Spleen (tissue), 11 donors: Measurements from ENCODE around the gene SETD1A. TPM values are rescaled to one million over a fixed set of nuclear protein-coding genes. Genes with fewer than 3 reads are reported as not detected.

ENCODE experiments used
- DNase-seq: peaks from one replicate; pipeline ENCODE4 v3.0.0-alpha.2; 2020
- H3K27ac ChIP-seq, 8 donors: fragments of 200-600 bp; sonication (generic) in 7 of 8; 1 replicate in 4 of 8; 2 replicates in 4 of 8; pipeline versions ENCODE4 v1.5.0 to v1.8.0; 2016 to 2021; ENCODE audit warnings: inconsistent platforms in 4 of 8, mild to moderate bottlenecking in 4 of 8, moderate library complexity in 1 of 8
- H3K27me3 ChIP-seq, 7 donors: fragments of 200-600 bp; sonication (generic) in 6 of 7; replicated peaks in 1 of 7; 1 replicate in 4 of 7; 2 replicates in 3 of 7; pipeline versions ENCODE4 v1.5.0 to v1.8.0; 2016 to 2021; ENCODE audit warnings: inconsistent platforms in 3 of 7, mild to moderate bottlenecking in 1 of 7
- H3K36me3 ChIP-seq, 6 donors: fragments of 200-600 bp; sonication (generic) in 5 of 6; 1 replicate in 4 of 6; 2 replicates in 2 of 6; pipeline versions ENCODE4 v1.5.0 to v1.8.0; 2016 to 2021; ENCODE audit warnings: inconsistent platforms in 2 of 6
- H3K4me1 ChIP-seq, 6 donors: fragments of 200-600 bp; sonication (generic) in 5 of 6; 1 replicate in 3 of 6; 2 replicates in 3 of 6; pipeline versions ENCODE4 v1.5.0 to v1.8.0; 2016 to 2021; ENCODE audit warnings: inconsistent platforms in 3 of 6
- H3K4me3 ChIP-seq, 8 donors: fragments of 200-600 bp; sonication (generic) in 7 of 8; 1 replicate in 4 of 8; 2 replicates in 4 of 8; pipeline versions ENCODE4 v1.5.0 to v1.8.0; 2016 to 2021; ENCODE audit warnings: inconsistent platforms in 4 of 8, mild to moderate bottlenecking in 4 of 8, moderate library complexity in 2 of 8
- H3K9me3 ChIP-seq, 8 donors: fragments of 200-600 bp; sonication (generic) in 7 of 8; 1 replicate in 4 of 8; 2 replicates in 4 of 8; pipeline versions ENCODE4 v1.5.0 to v1.8.0; 2016 to 2021; ENCODE audit warnings: inconsistent platforms in 4 of 8
- CTCF ChIP-seq, 11 experiments: fragments of 200-600 bp in 7 of 11; fragments of 450-650 bp in 4 of 11; sonication (generic) in 4 of 11; IDR thresholded peaks in 8 of 11; conservative IDR thresholded peaks in 3 of 11; 1 replicate in 7 of 11; 2 replicates in 4 of 11; pipeline versions ENCODE4 v1.4.0 to v1.8.0; 2016 to 2021; ENCODE audit warnings: antibody characterized with exemption in 11 of 11, inconsistent platforms in 4 of 11, mild to moderate bottlenecking in 1 of 11
- POLR2A ChIP-seq, 3 donors: fragments of 450-650 bp; IDR thresholded peaks; one replicate each; pipeline ENCODE4 v1.5.1; 2017; ENCODE audit warnings: antibody characterized with exemption in 3 of 3, mild to moderate bottlenecking in 1 of 3
- POLR2AphosphoS5 ChIP-seq, 3 donors: sonication (generic); formaldehyde crosslinking; IDR thresholded peaks; one replicate each; pipeline ENCODE4 v1.5.1; 2017; ENCODE audit warnings: antibody characterized with exemption in 3 of 3
- WGBS, 5 donors: extraction: QIAGEN DNeasy Blood & Tissue Kit in 3 of 5; methylation state at CpG; one replicate each; pipeline versions ENCODE4 v1.1.5 to v1.1.7; 2013 to 2018; 5-methylcytosine and 5-hydroxymethylcytosine counted together
- intact Hi-C: fragments of 100-400 bp; cut with DNase I; formaldehyde crosslinking; loops from one replicate; pipeline ENCODE4 v1.15.0; 2023; ENCODE audit warnings: low total_unique reads
- polyA plus RNA-seq, 3 donors: library from polyadenylated mRNA; stranded (reverse); fragments of 200-250 nt; gene quantifications; one replicate each; pipeline ENCODE4 v1.2.1, GENCODE V29; 2013
- total RNA-seq, 7 donors: library from RNA; depleted of rRNA in 3 of 7; stranded (reverse); fragments of >200 nt in 3 of 7; fragmentation: NEBNext Ultra II Directional in 4 of 7; extraction: Animal tissue kit (Norgen Biotek cat#: 25700) in 4 of 7; gene quantifications; one replicate each; pipeline versions ENCODE4 v1.1.0 to v1.2.1, GENCODE V29; 2016 to 2021
- donor health status: healthy with polysubstance abuse.
- donor health status: DM: no; HTN: no; CAD: no; lungs with moderate emphysema.
- donor health status: DM: no; HTN: no; CAD: no.
- donor health status: Bipolar disorder and iron deficiency.
- donor health status: healthy.
- donor health status: DM: no; HTN: no; CAD: no.
- donor health status: DM: yes; HTN: yes; CAD: no.

Gene SETD1A
- total and polyA plus RNA-seq, 10 donors, result 4.8 to 24.9 (median 14.7) TPM

DNA sequence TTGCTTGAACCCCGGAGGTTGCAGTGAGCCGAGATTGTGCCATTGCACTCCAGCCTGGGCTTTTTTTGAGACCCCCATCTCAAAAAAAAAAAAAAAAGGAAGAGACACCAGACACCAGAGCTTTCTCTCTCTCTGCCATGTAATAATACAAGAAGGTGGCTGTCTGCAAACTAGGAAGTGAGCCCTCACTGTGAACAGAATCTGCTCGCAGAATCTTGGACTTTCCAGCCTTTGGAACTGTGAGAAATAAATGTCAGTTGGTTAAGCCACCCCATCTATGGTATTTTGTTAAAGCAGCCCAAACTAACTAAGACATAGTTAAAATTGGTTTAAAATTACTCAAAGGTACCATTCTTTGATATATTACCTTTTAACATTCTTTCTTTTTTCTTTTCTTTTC lies 63.0 kb downstream of the SETD1A start:
- peaks cover 0 to 26% (median 12%) of the 10 kb centered on the region in 6 donors for H3K4me1 ChIP-seq
- TF ChIP-seq CTCF (IDR thresholded peaks at IDR 0.05 in 8 of 11, conservative IDR thresholded peaks at IDR 0.05 in 3 of 11) (no peak), POLR2A (IDR thresholded peaks at IDR 0.05) (no peak), POLR2AphosphoS5 (IDR thresholded peaks at IDR 0.05) (no peak)
- no peak overlapping the region for H3K27ac ChIP-seq
- no peak overlapping the region for H3K4me3 ChIP-seq
- H3K9me3 ChIP-seq, result no peaks in the 10 kb centered on the region
- intact Hi-C loops, result no loop called here
- no peaks in the 10 kb centered on the region for H3K36me3 ChIP-seq
- no peak for DNase-seq
- 88 to 93% (median 92%) methylated on average over 3 of the region's 3 CpGs for WGBS, 5 donors
- H3K27me3 ChIP-seq, result peaks cover 0 to under 1% (median 0%) of the 10 kb centered on the region in 7 donors

DNA sequence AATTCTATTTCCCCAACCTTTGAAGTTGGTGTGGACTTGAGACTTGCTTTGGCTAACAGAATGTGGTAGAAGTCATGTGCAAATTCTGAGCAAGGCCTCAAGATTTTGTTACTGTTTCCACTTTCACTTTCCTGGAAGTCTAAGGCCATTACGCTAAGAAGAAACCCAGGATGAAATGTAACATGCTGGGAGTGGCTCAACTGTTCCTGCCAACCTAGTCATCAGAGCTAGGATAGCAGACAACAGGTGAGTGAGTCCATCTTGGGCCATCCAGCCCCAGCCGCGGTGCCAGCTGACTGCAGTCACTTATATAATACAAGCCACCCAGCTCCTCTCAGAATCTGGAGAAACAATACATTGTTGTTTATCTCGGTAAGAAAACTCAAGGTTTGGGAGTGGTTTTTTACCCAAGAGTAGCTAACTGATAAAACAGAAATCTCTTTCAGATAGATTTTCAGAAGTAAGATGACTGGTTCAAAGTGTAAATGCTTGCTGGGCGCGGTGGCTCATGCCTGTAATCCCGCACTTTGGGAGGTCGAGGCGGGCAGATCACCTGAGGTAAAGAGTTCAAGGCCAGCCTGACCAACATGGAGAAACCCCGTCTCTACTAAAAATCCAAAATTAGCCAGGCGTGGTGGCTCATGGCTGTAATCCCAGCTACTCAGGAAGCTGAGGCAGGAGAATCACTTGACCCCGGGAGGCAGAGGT lies 65.1 kb downstream of the SETD1A start:
- no peak for DNase-seq
- TF ChIP-seq POLR2AphosphoS5 (IDR thresholded peaks at IDR 0.05), result peak in 2 of 3 donors; percentile 30 to 47
- TF ChIP-seq CTCF (IDR thresholded peaks at IDR 0.05 in 8 of 11, conservative IDR thresholded peaks at IDR 0.05 in 3 of 11), result no peak
- WGBS, 5 donors, result 63 to 83% (median 78%) methylated on average over 12 of the region's 12 CpGs

GRCh38 chr16:31023252-31023602 lies 65.7 kb downstream of the SETD1A start:
- TF ChIP-seq POLR2AphosphoS5 (IDR thresholded peaks at IDR 0.05) (no peak), POLR2A (IDR thresholded peaks at IDR 0.05) (no peak), CTCF (IDR thresholded peaks at IDR 0.05 in 8 of 11, conservative IDR thresholded peaks at IDR 0.05 in 3 of 11) (no peak)
- 69 to 86% (median 81%) methylated on average over 4 of the region's 4 CpGs for WGBS, 5 donors
- Histone ChIP-seq H3K27ac (peak overlapping the region in 7 of 8 donors; percentile 36 to 83 (median 60)), H3K27me3 (no peaks in the 10 kb centered on the region), H3K9me3 (no peaks in the 10 kb centered on the region), H3K36me3 (no peaks in the 10 kb centered on the region), H3K4me3 (no peak overlapping the region), H3K4me1 (peaks cover 0 to 27% (median 16%) of the 10 kb centered on the region in 6 donors)
- intact Hi-C loops, result no loop called here
- DNase-seq, result no peak

More for the DNA sequence above, 65.1 kb downstream of the SETD1A start:
- H3K27ac ChIP-seq, result peak overlapping the region; percentile 15 to 83 (median 62)
- intact Hi-C loops, result no loop called here
- H3K4me1 ChIP-seq, result peaks cover 0 to 27% (median 16%) of the 10 kb centered on the region in 6 donors
- no peaks in the 10 kb centered on the region for H3K36me3 ChIP-seq
- H3K4me3 ChIP-seq, result no peak overlapping the region
- H3K9me3 ChIP-seq, result no peaks in the 10 kb centered on the region
- no peaks in the 10 kb centered on the region for H3K27me3 ChIP-seq

GRCh38 chr16:31023627-31024226 lies 66.2 kb downstream of the SETD1A start:
- Histone ChIP-seq H3K9me3 (no peaks in the 10 kb centered on the region), H3K27ac (peak overlapping the region in 6 of 8 donors; percentile 38 to 83 (median 62)), H3K27me3 (no peaks in the 10 kb centered on the region), H3K4me3 (no peak overlapping the region), H3K4me1 (peaks cover 0 to 27% (median 16%) of the 10 kb centered on the region in 6 donors), H3K36me3 (no peaks in the 10 kb centered on the region)
- intact Hi-C loops, result no loop called here
- 80 to 89% (median 86%) methylated on average over 6 of the region's 6 CpGs for WGBS, 5 donors
- TF ChIP-seq CTCF (IDR thresholded peaks at IDR 0.05 in 8 of 11, conservative IDR thresholded peaks at IDR 0.05 in 3 of 11) (no peak), POLR2A (IDR thresholded peaks at IDR 0.05) (no peak), POLR2AphosphoS5 (IDR thresholded peaks at IDR 0.05) (no peak)
- DNase-seq, result no peak
